ENCODE measurements around the gene SRRM5.
"Not testable (repeated sequence)": the region's sequence is repeated elsewhere in the genome, so short reads cannot be mapped to it uniquely, and the experiment has no call there.

Gene SRRM5

GRCh38 chr19:43611788-43612187 is at the start of gene SRRM5:
Gene SRRM5 (plus strand): TSS chr19:43612088. CDS start chr19:43612122, 34 bp downstream.
- no peak for DNase-seq

GRCh38 chr19:43562226-43562697 is 49.6 kb upstream of the SRRM5 start:
- DNase-seq, result no peak

- peak; percentile 94 for DNase-seq
Observed at GRCh38 chr19:43562698-43563241, 49.1 kb upstream of the SRRM5 start.

GRCh38 chr19:43563816-43564457 is 48.0 kb upstream of the SRRM5 start:
- no peak for DNase-seq

GRCh38 chr19:43564800-43565199 is 47.1 kb upstream of the SRRM5 start:
- DNase-seq, result no peak

GRCh38 chr19:43569657-43570056 is 42.2 kb upstream of the SRRM5 start:
- DNase-seq, result no peak

GRCh38 chr19:43570174-43570791 is 41.6 kb upstream of the SRRM5 start:
- no peak for DNase-seq

- DNase-seq, result no peak
Observed at GRCh38 chr19:43572171-43572588, 39.7 kb upstream of the SRRM5 start.

GRCh38 chr19:43574424-43575155 is 37.3 kb upstream of the SRRM5 start:
- DNase-seq, result no peak

- DNase-seq, result peak; percentile 97
Observed at GRCh38 chr19:43575156-43575950, 36.5 kb upstream of the SRRM5 start, which contains the start of the genes PINLYP and XRCC1. Gene PINLYP (plus strand): TSS chr19:43575801. CDS start chr19:43577192, 1,391 bp downstream. Gene XRCC1 (minus strand): TSS chr19:43575527. CDS start chr19:43575458, 69 bp downstream.

- no peak for DNase-seq
Observed at GRCh38 chr19:43575955-43576878, 35.7 kb upstream of the SRRM5 start.

- no peak for DNase-seq
Observed at GRCh38 chr19:43578787-43579186, 33.1 kb upstream of the SRRM5 start.

GRCh38 chr19:43581467-43581866 is 30.4 kb upstream of the SRRM5 start:
- DNase-seq, result no peak

GRCh38 chr19:43582495-43582894 is 29.4 kb upstream of the SRRM5 start:
- no peak for DNase-seq

- DNase-seq, result no peak
Observed at GRCh38 chr19:43584484-43584883, 27.4 kb upstream of the SRRM5 start.

GRCh38 chr19:43586346-43586745 is 25.5 kb upstream of the SRRM5 start:
- no peak for DNase-seq

GRCh38 chr19:43587029-43587428 is 24.9 kb upstream of the SRRM5 start:
- DNase-seq, result not testable (repeated sequence)

GRCh38 chr19:43589277-43589676 is 22.6 kb upstream of the SRRM5 start:
- no peak for DNase-seq

- DNase-seq, result no peak
Observed at GRCh38 chr19:43589678-43590077, 22.2 kb upstream of the SRRM5 start.

GRCh38 chr19:43591904-43592772 is 19.8 kb upstream of the SRRM5 start:
- no peak for DNase-seq
